T-helper 17 cell (primary cell): ENCODE data around the gene OR52I2. TPM values are rescaled to one million over a fixed set of nuclear protein-coding genes. Genes with fewer than 3 reads are reported as not detected.

Experiments
- ATAC-seq: fragments of 150-1000 bp; cut with Tn5 transposase; 2 replicates; pipeline ENCODE4 v1.10.0; 2021; ENCODE audit warnings: mild to moderate bottlenecking, moderate library complexity
- DNase-seq, 3 donors: peaks; one replicate each; pipeline versions ENCODE4 v3.0.0 to v3.0.0-alpha.2; 2020 to 2021
- H3K9me3 ChIP-seq: one replicate; pipeline ENCODE4 v1.7.0; 2013; ENCODE audit warnings: low read length, mild to moderate bottlenecking; ENCODE audit not compliant: control insufficient read depth, poor library complexity, severe bottlenecking
- H3K27ac Mint-ChIP-seq: one replicate; pipeline ENCODE4 v1.8.0; 2022; ENCODE audit warnings: mild to moderate bottlenecking, moderate library complexity, mixed read lengths
- H3K27me3 Mint-ChIP-seq: one replicate; pipeline ENCODE4 v1.8.0; 2022; ENCODE audit warnings: mixed read lengths
- H3K36me3 Mint-ChIP-seq: one replicate; pipeline ENCODE4 v1.8.0; 2022; ENCODE audit warnings: low read depth, mixed read lengths
- H3K4me1 Mint-ChIP-seq: one replicate; pipeline ENCODE4 v1.8.0; 2022; ENCODE audit warnings: mild to moderate bottlenecking, mixed read lengths
- H3K4me3 Mint-ChIP-seq: one replicate; pipeline ENCODE4 v1.8.0; 2022; ENCODE audit warnings: mild to moderate bottlenecking, moderate library complexity, mixed read lengths
- total RNA-seq, 4 donors: library from RNA in 2 of 4; stranded (reverse) in 2 of 4; gene quantifications; one replicate each; pipeline ENCODE4 v1.2.3 and lab custom pipeline; 2022 to 2026

OR52I2 gene
- total RNA-seq, 2 donors from 2014 or later = not detected

GRCh38 chr11:4577761-4578160 lies 3.8 kb upstream of the OR52I2 start:
- no peak for DNase-seq
- no peaks in the 10 kb centered on the region for H3K9me3 ChIP-seq
- ATAC-seq = no peak
- Mint-ChIP-seq H3K27me3 (peaks cover 52% of the 10 kb centered on the region), H3K4me1 (peaks cover 3% of the 10 kb centered on the region), H3K27ac (no peak overlapping the region), H3K36me3 (peaks cover 1% of the 10 kb centered on the region), H3K4me3 (no peak overlapping the region)

GRCh38 chr11:4578624-4579023 lies 2.9 kb upstream of the OR52I2 start:
- no peak for DNase-seq
- Mint-ChIP-seq H3K4me3 (no peak overlapping the region), H3K4me1 (peaks cover 3% of the 10 kb centered on the region), H3K27me3 (peaks cover 60% of the 10 kb centered on the region), H3K36me3 (peaks cover 2% of the 10 kb centered on the region), H3K27ac (no peak overlapping the region)
- ATAC-seq = no peak
- H3K9me3 ChIP-seq = no peaks in the 10 kb centered on the region

GRCh38 chr11:4580124-4580523 lies 1.4 kb upstream of the OR52I2 start:
- peaks cover 3% of the 10 kb centered on the region for H3K4me1 Mint-ChIP-seq
- H3K9me3 ChIP-seq = no peaks in the 10 kb centered on the region
- peaks cover 68% of the 10 kb centered on the region for H3K27me3 Mint-ChIP-seq
- no peak overlapping the region for H3K4me3 Mint-ChIP-seq
- DNase-seq (no peak), ATAC-seq (no peak)
- no peak overlapping the region for H3K27ac Mint-ChIP-seq
- peaks cover 5% of the 10 kb centered on the region for H3K36me3 Mint-ChIP-seq

GRCh38 chr11:4589017-4589416 lies 7.5 kb downstream of the OR52I2 start:
- Mint-ChIP-seq H3K36me3 (peaks cover 2% of the 10 kb centered on the region), H3K4me1 (no peaks in the 10 kb centered on the region), H3K27me3 (peaks cover 20% of the 10 kb centered on the region), H3K27ac (no peak overlapping the region), H3K4me3 (no peak overlapping the region)
- no peaks in the 10 kb centered on the region for H3K9me3 ChIP-seq
- DNase-seq (no peak), ATAC-seq (no peak)

- Mint-ChIP-seq H3K27ac (no peak within 1 kb of the TSS), H3K27me3 (peaks cover 2% of the 10 kb centered on the region), H3K4me3 (no peak within 1 kb of the TSS), H3K4me1 (no peaks in the 10 kb centered on the region), H3K36me3 (peaks cover 4% of the 10 kb centered on the region)
- ATAC-seq (no peak), DNase-seq (no peak)
- H3K9me3 ChIP-seq = no peaks in the 10 kb centered on the region
Observed at GRCh38 chr11:4593739-4594138, 12.2 kb downstream of the OR52I2 start, which contains the start of gene OR52I1. Gene OR52I1 (plus strand): TSS chr11:4594039. CDS start chr11:4594039, 0 bp downstream.

GRCh38 chr11:4605057-4605456 lies 23.5 kb downstream of the OR52I2 start:
- no peaks in the 10 kb centered on the region for H3K9me3 ChIP-seq
- H3K27ac Mint-ChIP-seq = no peak overlapping the region
- H3K4me3 Mint-ChIP-seq = no peak overlapping the region
- no peak for ATAC-seq
- no peaks in the 10 kb centered on the region for H3K27me3 Mint-ChIP-seq
- H3K36me3 Mint-ChIP-seq = peaks cover 11% of the 10 kb centered on the region
- DNase-seq = no peak
- H3K4me1 Mint-ChIP-seq = peaks cover 22% of the 10 kb centered on the region

GRCh38 chr11:4606231-4607015 lies 24.9 kb downstream of the OR52I2 start:
- H3K4me1 Mint-ChIP-seq = peaks cover 27% of the 10 kb centered on the region
- no peak overlapping the region for H3K4me3 Mint-ChIP-seq
- H3K9me3 ChIP-seq = no peaks in the 10 kb centered on the region
- ATAC-seq (no peak), DNase-seq (no peak)
- no peak overlapping the region for H3K27ac Mint-ChIP-seq
- H3K27me3 Mint-ChIP-seq = no peaks in the 10 kb centered on the region
- H3K36me3 Mint-ChIP-seq = peaks cover 7% of the 10 kb centered on the region

GRCh38 chr11:4607096-4607495 lies 25.6 kb downstream of the OR52I2 start:
- H3K4me3 Mint-ChIP-seq = peak overlapping the region; percentile 94
- H3K27me3 Mint-ChIP-seq = no peaks in the 10 kb centered on the region
- DNase-seq = no peak
- H3K9me3 ChIP-seq = no peaks in the 10 kb centered on the region
- peak overlapping the region; percentile 97 for H3K27ac Mint-ChIP-seq
- no peak for ATAC-seq
- peaks cover 5% of the 10 kb centered on the region for H3K36me3 Mint-ChIP-seq
- H3K4me1 Mint-ChIP-seq = peaks cover 26% of the 10 kb centered on the region

- no peaks in the 10 kb centered on the region for H3K9me3 ChIP-seq
- Mint-ChIP-seq H3K4me3 (peak within 1 kb of the TSS; percentile 94), H3K4me1 (peaks cover 24% of the 10 kb centered on the region), H3K27me3 (no peaks in the 10 kb centered on the region), H3K36me3 (peaks cover 3% of the 10 kb centered on the region), H3K27ac (peak within 1 kb of the TSS; percentile 97)
- ATAC-seq (peak; percentile 100), DNase-seq (peak; percentile 88 to 92 (median 89))
Observed at GRCh38 chr11:4607781-4608666, 26.5 kb downstream of the OR52I2 start, which contains the start of gene TRIM68. Gene TRIM68 (minus strand): TSS chr11:4608231. CDS start chr11:4605504, 2,727 bp downstream.

GRCh38 chr11:4610258-4610935 lies 28.9 kb downstream of the OR52I2 start:
- H3K4me1 Mint-ChIP-seq = peaks cover 24% of the 10 kb centered on the region
- ATAC-seq = no peak
- H3K27me3 Mint-ChIP-seq = no peaks in the 10 kb centered on the region
- no peaks in the 10 kb centered on the region for H3K36me3 Mint-ChIP-seq
- H3K9me3 ChIP-seq = no peaks in the 10 kb centered on the region
- peak overlapping the region; percentile 97 for H3K27ac Mint-ChIP-seq
- DNase-seq = no peak
- H3K4me3 Mint-ChIP-seq = peak overlapping the region; percentile 75

- Mint-ChIP-seq H3K36me3 (no peaks in the 10 kb centered on the region), H3K4me1 (peaks cover 15% of the 10 kb centered on the region), H3K4me3 (no peak overlapping the region), H3K27me3 (no peaks in the 10 kb centered on the region), H3K27ac (no peak overlapping the region)
- DNase-seq (no peak), ATAC-seq (no peak)
- H3K9me3 ChIP-seq = no peaks in the 10 kb centered on the region
Observed at GRCh38 chr11:4611986-4612385, 30.4 kb downstream of the OR52I2 start.

- no peaks in the 10 kb centered on the region for H3K36me3 Mint-ChIP-seq
- no peaks in the 10 kb centered on the region for H3K9me3 ChIP-seq
- no peak for DNase-seq
- ATAC-seq = no peak
- no peak overlapping the region for H3K4me3 Mint-ChIP-seq
- H3K27me3 Mint-ChIP-seq = peaks cover 17% of the 10 kb centered on the region
- no peak overlapping the region for H3K27ac Mint-ChIP-seq
- H3K4me1 Mint-ChIP-seq = no peaks in the 10 kb centered on the region
Observed at GRCh38 chr11:4615856-4616444, 34.4 kb downstream of the OR52I2 start.
